Kidney (tissue), 14 donors: ENCODE data around the gene QSER1. TPM values are rescaled to one million over a fixed set of nuclear protein-coding genes. Genes with fewer than 3 reads are reported as not detected.

Experiments used
- DNase-seq, 5 donors: peaks; one replicate each; pipeline ENCODE4 v3.0.0-alpha.2; 2013 to 2020
- FAIRE-seq: peaks from 2 replicates; lab custom pipeline; 2012; peaks lifted over from hg19 to GRCh38; lab: Jason Lieb, UNC
- H3K27ac ChIP-seq, 2 donors: one replicate each; pipeline ENCODE4 v1.7.0; 2013; ENCODE audit warnings: low read depth in 2 of 2, low read length in 2 of 2, inconsistent platforms in 1 of 2
- H3K27me3 ChIP-seq: one replicate; pipeline ENCODE4 v1.7.1; 2013; ENCODE audit warnings: low read length, inconsistent platforms; ENCODE audit not compliant: control insufficient read depth, insufficient read depth
- H3K36me3 ChIP-seq, 3 donors: one replicate each; pipeline versions ENCODE4 v1.7.0 to v1.7.1; 2013; ENCODE audit warnings: low read length in 3 of 3, control low read depth in 1 of 3, inconsistent platforms in 1 of 3; ENCODE audit not compliant: insufficient read depth in 3 of 3, control insufficient read depth in 2 of 3
- H3K4me1 ChIP-seq, 3 donors: one replicate each; pipeline versions ENCODE4 v1.7.0 to v1.7.1; 2013; ENCODE audit warnings: low read length in 3 of 3, inconsistent platforms in 1 of 3, low read depth in 1 of 3; ENCODE audit not compliant: control insufficient read depth in 2 of 3, insufficient read depth in 2 of 3
- H3K4me3 ChIP-seq, 3 donors: one replicate each; pipeline versions ENCODE4 v1.7.0 to v1.8.1; 2013; ENCODE audit warnings: low read length in 3 of 3, control low read depth in 1 of 3, inconsistent platforms in 1 of 3
- H3K9ac ChIP-seq, 3 donors: one replicate each; pipeline versions ENCODE4 v1.7.0 to v1.7.1; 2013; ENCODE audit warnings: low read length in 3 of 3, control low read depth in 1 of 3, inconsistent platforms in 1 of 3
- H3K9me3 ChIP-seq, 3 donors: one replicate each; pipeline versions ENCODE4 v1.7.0 to v1.7.1; 2013; ENCODE audit warnings: low read length in 3 of 3, control low read depth in 1 of 3, inconsistent platforms in 1 of 3; ENCODE audit not compliant: control insufficient read depth in 2 of 3, insufficient read depth in 1 of 3
- CTCF ChIP-seq: IDR thresholded peaks from 3 replicates; pipeline ENCODE4 v1.5.1; 2012; ENCODE audit warnings: mild to moderate bottlenecking, moderate library complexity, borderline replicate concordance; ENCODE audit not compliant: insufficient read depth; ENCODE audit errors: extremely low read depth
- intact Hi-C: fragments of 100-400 bp; cut with DNase I; formaldehyde crosslinking; loops from one replicate; pipeline ENCODE4 v1.11.1; 2022
- polyA plus RNA-seq: library from polyadenylated mRNA; stranded (reverse); fragments of 350-450 nt; fragmentation: Illumina TruSeq; extraction: RNeasy Lipid Tissue Mini Kit (QIAGEN cat#74804); gene quantifications from one replicate; pipeline ENCODE4 v1.2.3, GENCODE V29; 2014; ENCODE audit warnings: low read depth, low replicate concordance; ENCODE audit not compliant: insufficient read depth
- total RNA-seq: library from RNA; stranded (reverse); fragmentation: NEBNext Ultra II Directional; extraction: Animal tissue kit (Norgen Biotek cat#: 25700); gene quantifications from one replicate; pipeline ENCODE4 v1.2.1, GENCODE V29; 2021
- donor health status: control.
- donor health status: control.
- donor health status: control.
- donor health status: control.
- donor health status: control.
- donor health status: DM: yes; HTN: yes; CAD: no.
- donor health status: Normal renal cell carcinoma (clear cell type).

The QSER1 gene
- total and polyA plus RNA-seq, 2 donors from 2014 or later: 2.8 to 27.4 TPM

DNA sequence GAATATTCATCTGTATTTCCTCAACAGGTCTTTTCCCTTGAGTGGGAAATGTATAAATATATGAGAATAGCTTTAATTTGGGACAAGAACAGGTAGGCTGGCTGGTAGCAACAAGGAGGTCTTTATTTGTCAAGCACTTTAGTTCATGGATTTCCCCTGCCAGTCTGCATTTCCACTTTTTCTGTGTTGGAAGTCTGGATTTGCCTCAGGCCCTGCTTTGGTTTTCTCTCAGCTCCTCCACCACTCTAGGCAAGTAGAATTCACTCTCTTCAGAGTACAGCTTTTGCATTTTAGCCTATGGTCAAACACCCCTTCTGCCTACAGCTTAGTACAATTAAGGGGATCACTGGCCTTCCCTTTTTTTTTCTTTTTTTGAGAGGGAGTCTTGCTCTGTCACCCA is 57.1 kb downstream of the QSER1 start:
- DNase-seq: no peak
- Histone ChIP-seq H3K27ac (no peak overlapping the region), H3K27me3 (no peaks in the 10 kb centered on the region), H3K36me3 (no peaks in the 10 kb centered on the region), H3K9ac (no peak overlapping the region), H3K9me3 (peaks cover 0 to 4% (median 0%) of the 10 kb centered on the region in 3 donors), H3K4me3 (no peak overlapping the region), H3K4me1 (no peaks in the 10 kb centered on the region)
- no peak for FAIRE-seq
- intact Hi-C loops: loop anchor here (10.0 kb wide), 1 partner anchor 115 kb away; no protein-coding TSS in a partner anchor
- TF ChIP-seq CTCF: no peak

DNA sequence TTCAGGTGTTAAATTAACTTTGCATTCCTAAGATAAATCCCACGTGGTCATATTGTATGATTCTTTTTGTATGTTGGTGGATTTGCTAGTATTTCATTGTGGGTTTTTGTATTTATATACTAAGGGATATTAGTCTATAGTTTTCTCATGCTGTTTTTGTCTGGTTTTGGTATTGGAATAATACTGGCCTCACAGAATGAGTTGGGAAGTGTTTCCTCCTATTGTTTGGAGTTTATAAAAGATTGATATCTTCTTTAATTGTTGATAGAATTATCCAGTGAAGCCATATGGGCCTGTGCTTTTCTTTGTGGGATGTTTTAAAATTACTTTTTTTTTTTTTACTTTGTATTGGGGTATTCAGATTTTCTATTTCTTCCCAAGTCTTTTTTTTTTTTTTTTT is 59.8 kb downstream of the QSER1 start:
- intact Hi-C loops: loop anchor here (10.0 kb wide), 1 partner anchor 112 kb away; no protein-coding TSS in a partner anchor
- Histone ChIP-seq H3K27me3 (no peaks in the 10 kb centered on the region), H3K4me3 (no peak overlapping the region), H3K9me3 (peaks cover 0 to 4% (median 0%) of the 10 kb centered on the region in 3 donors), H3K27ac (no peak overlapping the region), H3K9ac (no peak overlapping the region), H3K36me3 (no peaks in the 10 kb centered on the region), H3K4me1 (no peaks in the 10 kb centered on the region)
- FAIRE-seq: no peak
- DNase-seq: no peak
- TF ChIP-seq CTCF: no peak

DNA sequence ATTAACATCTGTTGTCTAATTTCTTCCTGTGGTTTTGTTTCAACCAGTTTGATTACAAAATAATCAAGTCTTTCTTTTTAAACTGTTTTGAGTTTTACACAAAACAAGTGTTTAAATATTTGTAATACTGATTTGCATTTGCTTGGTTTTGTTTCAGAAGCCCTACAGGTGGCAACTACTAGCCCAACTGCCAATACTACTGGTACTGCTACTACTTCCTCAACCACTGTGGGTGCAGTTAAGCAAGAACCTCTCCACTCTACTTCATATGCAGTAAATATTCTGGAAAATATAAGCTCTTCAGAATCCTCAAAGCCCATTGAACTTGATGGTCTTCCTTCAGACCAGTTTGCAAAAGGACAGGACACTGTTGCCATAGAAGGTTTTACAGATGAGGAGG is 61.1 kb downstream of the QSER1 start:
- Histone ChIP-seq H3K9me3 (no peaks in the 10 kb centered on the region), H3K27ac (no peak overlapping the region), H3K36me3 (peaks cover 0 to 3% (median 0%) of the 10 kb centered on the region in 3 donors), H3K9ac (no peak overlapping the region), H3K4me3 (no peak overlapping the region), H3K4me1 (no peaks in the 10 kb centered on the region), H3K27me3 (no peaks in the 10 kb centered on the region)
- DNase-seq: no peak
- intact Hi-C loops: loop anchor here (10.0 kb wide), 1 partner anchor 111 kb away; no protein-coding TSS in a partner anchor
- FAIRE-seq: no peak
- TF ChIP-seq CTCF: no peak
